HG03108 (cell line): ENCODE measurements around the gene ABCC12.

Source experiments
- ATAC-seq: cut with Tn5 transposase; IDR thresholded peaks from one replicate; pipeline ENCODE4 v1.9.1; 2021; ENCODE audit warnings: moderate library complexity; ENCODE audit not compliant: unreplicated experiment

Gene ABCC12

DNA sequence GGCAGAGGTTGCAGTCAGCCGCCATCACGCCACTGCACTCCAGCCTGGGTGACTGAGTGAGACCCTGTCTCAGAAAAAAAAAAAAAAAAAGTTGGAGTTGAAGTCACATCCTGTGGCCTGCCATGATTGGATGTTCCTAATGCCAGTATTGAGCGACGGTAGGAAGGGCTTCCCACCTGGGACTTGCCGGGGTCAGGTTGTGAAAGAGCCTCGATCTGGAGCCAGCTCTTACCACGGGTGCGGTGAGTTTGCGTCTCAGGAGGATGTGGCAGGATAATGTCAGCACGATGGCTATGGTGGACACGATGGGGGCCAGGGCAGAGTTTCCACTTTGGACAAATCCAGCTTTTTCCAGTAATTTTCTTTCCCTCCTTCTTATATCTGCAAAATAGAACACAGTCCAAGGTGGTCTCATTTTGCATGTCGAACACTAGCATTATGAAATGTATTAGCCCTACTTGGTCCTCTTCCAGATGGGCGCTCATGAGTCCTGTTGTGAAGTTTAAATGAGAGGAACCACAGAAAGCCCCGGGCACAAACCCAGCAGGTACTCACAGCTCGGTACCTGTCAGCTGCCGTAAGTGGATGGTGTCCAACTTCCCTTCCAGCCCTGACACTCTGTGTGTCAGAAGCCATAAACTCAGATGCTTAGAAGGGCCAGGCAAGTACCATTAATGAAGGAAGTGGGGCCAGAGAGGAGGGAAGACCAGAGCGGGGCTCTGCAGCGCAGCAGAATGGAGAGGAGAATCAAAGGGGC lies 22.2 kb downstream of the ABCC12 start:
- no peak for ATAC-seq

DNA sequence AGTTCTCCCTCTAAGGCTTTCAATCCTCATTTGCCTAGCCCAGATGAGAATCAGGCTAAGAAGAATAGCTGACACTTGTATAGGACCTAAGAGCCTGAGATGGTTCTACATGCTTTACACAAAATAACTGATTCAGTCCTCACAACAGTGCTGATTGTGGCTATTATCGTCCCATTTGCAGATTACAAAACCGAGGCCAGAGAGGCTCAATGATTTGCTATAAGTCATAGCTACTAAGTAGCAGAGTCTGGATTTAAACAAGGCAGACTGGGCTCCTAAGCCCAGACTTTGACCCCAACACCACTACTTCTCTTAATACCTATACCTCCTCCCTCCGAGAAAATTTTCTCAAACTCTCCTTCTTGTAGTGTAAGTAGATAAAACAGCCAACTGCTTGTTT lies 23.1 kb downstream of the ABCC12 start:
- ATAC-seq, result no peak

DNA sequence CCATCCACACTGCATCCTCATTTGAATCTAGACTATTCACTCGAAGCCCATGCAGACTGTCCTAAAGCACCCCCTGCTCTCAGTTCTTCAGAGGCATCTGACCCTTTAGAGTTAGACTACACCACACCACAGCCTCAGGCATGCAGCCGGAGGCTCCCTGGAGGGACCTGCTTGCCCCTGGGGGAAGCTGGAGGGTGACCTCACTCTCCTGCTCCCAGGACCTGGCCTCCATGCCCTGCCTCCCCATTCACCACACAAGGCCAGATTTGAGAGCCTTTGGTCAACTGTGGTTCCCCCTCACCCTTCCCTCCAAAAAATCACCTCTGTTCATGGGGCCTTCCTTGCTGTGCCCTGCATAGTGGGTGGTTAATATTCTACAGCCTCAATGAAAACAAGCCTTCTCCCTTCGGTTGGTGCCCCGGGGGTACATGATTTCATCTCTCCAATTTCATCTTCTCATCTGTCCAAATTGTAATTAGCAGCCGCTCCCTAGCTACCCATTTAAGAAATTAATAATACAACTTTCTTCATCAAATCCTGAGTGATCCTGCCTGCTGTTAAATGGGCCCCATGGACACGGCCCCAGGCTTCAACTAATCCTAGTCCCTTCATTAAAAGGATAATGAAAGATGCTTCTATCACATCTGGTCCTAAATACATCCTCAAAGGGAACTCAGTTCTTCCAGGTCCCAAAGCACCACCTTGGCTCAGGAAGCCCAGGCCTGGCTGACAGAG lies 24.4 kb downstream of the ABCC12 start:
- ATAC-seq, result no peak

DNA sequence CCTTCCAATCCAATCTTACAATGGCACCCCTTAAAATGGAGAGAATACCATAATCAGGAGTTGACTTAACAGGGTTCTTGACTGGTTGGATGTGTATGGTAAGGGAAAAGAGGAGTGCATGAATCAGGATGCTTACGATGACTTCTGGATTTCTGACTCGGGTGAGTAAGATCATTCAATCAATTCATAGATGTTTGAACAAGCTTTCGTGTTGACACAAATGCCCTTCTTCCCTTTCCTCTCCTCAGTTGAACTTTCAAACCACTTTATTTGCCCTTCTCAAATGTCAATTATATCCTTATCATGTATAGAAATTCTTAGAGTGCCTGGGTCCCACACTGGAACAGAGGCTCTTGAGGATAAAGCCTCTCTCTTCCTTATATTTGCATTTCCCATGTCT lies 25.9 kb downstream of the ABCC12 start:
- ATAC-seq, result no peak

DNA sequence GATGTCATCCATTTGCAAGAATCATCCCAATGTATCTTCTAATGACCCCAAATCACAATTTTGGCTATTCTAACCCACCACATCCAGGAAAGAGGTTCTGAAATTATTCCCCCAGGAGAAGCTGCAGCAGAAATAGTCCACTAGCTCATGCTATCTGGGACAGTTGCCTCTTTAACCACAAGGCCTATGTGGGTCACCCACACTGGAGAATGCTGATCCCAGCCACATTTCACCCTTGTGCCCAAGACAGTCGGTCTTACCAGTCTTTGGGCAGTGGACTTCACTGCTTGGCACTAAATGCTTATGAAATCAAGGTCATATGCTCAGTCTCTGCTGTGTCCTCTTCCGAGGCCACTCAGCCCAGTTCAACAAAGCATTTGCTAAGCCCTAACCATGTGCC lies 27.0 kb downstream of the ABCC12 start:
- ATAC-seq, result no peak

DNA sequence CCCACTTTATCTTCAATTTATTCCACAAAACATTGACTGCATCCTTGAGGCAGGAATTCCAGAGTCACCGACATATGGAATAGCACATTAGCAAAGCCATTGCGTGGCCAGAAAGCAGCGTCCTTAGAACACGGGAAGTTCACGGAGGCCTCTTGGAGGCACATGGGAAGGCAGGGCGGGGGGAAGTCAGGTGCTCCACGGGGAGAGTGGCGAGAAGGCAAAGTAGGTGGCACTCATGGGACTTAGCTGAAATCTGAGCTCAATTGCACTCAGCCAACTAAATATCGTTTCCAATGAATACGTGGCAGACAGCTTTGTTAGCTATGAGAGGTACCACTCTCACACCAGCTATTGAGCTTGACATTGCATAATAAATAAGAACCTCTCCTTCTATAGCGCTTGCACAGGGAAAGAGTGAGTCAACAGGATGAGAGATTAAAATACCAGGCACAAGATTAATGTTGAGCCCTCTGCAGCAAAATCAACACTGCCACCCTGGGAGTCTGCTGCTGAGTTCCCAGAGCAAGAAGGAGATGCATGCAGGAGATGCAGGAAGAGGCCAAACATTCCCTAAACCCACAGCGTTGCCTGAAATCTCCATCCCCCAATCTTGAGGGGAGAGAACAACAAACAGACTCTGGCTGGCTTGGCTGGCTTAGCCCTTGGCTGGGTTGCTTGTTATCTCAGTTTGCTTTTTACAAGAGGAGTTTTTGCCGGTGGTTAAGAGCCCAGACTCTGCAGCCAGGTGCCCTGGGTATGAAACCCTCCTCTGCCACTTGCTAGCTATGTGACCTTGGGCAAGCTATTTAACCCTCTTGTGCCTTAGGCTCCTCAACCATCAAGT lies 28.8 kb downstream of the ABCC12 start:
- ATAC-seq, result no peak

DNA sequence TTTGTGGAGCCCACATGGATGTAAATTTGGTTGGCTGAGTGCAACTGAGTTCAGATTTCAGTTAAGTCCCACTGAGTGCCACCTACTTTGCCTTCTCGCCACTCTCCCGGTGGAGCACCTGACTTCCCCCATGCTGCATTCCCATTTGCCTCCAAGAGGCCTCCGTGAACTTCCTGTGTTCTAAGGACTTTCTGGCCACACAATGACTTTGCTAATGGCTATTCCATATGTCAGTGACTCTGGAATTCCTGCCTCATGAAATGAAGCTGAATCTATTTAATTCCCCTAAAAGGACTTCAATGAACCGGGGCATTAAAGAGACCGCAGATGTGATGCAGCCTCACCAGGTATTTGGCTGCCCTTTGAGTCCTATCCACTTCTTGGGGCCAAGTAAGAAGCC lies 29.9 kb downstream of the ABCC12 start:
- ATAC-seq, result no peak

DNA sequence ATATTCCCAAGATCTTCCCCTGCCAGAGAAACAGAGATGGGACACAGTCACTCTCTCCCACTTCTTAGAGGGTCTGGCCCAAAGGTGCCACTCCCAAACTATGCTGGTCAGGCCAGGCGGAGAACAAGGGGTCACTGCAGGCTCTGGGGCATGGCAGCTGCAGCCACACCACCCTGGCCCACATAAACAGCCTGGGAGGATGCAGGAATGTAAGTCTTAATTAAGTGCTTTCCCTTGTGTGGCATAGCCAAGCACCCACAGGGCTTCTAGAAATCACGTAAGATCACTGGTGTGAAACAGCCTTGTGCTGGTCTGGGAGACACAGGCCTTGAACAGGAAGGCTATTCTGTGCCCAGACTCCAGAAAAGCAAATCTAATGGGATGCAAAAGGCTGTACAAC lies 31.5 kb downstream of the ABCC12 start:
- no peak for ATAC-seq

DNA sequence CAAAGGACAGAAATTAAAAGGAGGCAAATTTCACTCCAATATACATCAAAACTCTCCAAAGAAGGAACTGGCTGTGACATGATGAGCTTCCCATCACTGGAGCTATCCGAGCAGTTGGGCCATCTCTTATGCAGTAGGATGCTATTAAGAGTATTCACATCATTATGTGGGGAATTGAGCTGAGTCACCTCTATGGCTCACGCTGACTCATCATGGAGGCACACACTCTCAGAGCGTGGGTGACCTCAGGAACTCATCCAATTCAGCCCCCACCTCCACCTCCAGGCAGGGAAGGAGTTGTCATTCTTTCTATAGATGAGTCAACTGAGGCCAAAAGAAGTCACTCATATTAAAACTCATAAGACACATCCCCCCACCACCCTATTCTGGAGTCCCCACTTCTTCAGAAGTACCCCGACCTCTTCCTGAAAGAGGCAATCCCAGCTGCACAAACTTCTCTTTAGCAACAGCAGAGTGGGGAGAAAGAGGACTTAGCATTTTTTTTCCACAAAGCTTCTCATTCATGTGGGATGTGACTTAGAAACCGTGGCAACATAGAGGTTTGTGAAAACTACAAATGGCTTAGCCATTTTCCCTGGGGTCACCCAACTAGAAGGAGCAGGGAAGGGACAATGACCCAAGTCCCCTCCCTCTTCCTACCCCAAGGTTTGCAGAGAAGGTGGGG lies 32.5 kb downstream of the ABCC12 start:
- ATAC-seq, result no peak

DNA sequence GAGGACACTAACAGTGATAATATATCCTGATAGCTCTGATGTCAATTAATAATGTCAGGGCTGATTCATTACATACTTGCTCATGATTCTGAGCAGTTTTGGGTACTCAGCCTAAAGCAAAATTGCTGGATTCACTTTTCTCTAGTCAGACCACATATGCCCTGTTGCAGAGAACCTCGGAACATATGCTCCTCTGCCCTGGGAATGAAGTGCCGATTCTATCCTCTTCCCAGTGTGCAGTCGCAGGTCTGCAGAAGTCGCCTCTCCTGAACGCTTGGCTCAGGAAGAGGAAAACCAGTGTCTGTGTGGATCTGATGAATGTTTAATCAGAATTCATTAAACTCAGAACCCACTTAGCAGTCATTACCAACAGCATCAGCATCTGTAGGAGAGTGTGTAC lies 34.5 kb downstream of the ABCC12 start:
- ATAC-seq, result no peak

DNA sequence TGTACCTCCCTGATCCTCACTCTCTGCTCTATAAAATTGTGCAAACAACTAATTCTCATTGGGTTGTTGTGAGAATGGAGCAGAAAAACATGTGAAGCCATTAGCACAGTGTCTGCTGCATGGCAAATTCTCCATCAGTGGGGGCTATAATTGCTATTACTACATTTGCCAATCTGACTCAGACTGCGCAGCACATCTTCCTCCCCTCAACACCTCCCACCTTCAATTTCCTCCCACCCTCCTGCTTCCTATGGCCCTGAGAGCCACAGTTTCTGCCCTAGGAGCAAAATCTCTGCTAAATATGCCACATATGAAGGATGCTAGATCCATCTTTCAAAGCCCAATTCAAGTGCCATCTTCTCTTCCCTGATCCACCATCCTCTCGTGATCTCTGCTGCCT lies 37.0 kb downstream of the ABCC12 start:
- ATAC-seq, result no peak

DNA sequence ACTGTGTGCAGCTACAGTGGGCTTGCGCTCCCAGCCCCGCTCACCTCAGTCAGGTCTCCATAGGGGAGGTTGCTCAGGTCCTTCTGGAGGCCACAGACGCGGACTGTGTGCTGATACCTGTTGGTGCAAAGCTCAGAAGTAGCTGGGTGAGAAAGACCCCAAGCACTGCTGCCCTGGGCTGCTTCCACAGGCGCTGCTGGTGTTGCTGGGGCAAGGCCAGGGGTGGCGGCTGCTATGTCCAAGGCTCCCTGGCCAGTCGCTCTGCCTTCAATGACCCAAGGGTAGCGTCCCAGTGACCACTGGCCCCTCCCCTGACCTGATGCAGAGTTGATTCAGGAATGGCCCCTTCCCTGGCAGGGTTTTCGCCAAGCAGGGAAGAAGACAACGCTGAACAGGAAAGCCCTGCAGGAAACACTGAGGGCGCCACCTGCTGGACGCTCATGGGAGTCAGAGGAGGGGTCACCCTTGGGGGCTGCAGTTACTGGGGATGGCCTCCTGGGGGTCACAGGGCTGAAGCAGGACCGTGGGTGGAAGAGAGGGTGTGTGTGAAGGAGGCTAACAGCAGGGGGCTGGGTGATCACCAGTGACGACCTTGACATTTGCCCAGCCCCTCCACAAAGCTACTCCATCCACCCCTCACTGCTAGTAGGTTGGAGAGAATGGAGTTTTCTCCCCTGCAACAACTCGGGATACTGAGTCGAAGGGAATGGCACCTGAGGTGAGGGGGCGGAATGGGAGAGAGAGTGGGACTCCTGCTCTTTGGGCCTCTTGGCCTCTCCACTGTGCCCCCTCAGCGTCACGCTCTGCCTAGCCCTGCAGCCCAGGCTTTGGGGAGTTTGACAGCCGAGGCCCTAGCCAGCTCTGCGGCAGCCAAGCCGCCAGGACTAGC lies 38.3 kb downstream of the ABCC12 start:
- no peak for ATAC-seq

DNA sequence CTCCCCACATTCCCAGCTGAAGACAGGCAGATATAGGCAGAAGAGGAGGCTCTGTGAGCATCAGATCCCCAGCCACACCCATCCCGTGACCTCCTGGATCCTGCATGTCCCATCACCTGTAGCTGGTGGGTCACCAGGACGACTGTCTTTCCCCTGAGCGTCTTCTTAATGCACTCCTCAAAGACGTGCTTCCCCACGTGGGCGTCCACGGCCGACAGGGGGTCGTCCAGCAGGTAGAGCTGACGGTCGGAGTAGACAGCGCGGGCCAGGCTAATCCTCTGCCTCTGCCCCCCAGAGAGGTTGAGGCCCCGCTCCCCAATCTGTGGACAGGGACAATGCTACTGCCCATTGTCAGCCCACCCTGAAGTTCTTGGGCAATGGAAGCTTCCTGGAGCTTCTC lies 40.5 kb downstream of the ABCC12 start:
- no peak for ATAC-seq

DNA sequence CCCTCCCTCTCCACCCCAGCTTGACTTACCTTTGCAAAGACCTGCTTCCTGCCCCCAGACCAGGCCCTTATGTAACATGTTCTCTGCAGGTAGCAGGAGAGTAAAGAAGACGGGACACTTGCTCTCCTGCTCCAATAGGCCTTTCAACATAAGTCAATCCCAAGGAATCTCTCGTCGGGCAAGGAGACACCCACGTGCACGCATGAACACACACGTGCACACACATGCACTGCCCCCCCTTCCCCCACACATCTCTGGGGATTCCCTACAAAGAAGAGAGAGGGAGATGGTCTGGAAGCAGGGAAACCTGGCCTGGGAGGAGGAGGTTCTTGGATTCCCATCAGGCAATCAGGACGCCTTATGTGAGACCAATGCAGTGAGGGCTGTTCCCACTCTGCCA lies 41.4 kb downstream of the ABCC12 start:
- no peak for ATAC-seq

DNA sequence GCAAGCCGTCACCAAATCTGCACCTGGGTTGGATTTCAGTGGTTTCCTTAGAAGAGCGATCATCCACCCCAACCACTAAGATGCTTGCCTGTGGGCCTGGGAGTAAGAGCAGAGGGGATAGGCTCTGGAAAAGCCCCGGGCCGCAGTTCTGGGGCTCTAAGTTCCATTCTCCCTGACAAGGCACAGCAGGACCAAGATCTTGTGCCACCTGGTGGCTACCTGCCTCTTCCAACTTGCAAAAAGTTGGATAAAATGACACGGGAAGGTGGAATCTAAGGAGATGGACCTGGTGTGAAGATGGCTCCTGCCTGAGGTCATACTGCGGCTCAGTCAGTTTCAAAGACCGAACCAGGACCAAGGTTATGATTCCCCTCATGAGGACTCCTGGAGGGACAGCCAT lies 42.3 kb downstream of the ABCC12 start:
- no peak for ATAC-seq

DNA sequence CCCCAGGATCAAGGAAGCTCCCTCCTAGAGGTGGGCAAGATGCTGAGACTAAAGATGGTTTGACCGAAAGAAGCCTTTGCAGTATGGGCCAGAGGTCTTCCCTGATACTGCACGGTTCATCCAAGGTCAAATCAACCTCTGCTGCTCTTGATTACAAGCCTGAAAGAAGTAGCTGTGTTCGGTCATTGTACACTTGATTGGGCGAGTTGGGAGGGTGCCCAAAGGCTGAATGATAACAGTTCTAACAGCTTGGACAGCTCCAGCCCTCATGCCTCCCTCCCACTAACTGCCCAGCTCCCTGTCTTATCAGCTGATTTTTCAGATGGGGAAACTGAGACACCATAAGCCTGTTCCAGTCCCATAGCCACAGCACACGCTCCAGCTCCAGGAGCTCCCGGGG lies 42.8 kb downstream of the ABCC12 start:
- no peak for ATAC-seq

DNA sequence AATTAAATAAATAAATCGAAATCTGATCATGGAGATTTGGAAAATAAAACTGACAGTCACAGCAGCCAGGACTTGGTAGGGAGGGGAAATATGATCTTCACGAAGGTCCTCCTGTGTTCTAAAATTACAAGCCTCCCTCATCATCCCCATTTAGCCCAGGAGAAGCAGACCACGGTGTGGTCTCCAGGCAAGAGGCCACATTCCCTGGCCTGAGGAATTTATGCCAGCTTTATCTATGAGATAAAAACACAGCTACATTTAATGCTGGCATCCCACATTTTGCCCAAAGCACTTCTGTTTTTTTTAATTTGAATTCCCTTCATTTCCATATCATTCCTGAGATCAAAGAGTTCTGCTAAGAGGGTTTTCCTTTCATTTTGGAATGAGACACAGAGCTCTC lies 43.2 kb downstream of the ABCC12 start:
- ATAC-seq, result no peak

DNA sequence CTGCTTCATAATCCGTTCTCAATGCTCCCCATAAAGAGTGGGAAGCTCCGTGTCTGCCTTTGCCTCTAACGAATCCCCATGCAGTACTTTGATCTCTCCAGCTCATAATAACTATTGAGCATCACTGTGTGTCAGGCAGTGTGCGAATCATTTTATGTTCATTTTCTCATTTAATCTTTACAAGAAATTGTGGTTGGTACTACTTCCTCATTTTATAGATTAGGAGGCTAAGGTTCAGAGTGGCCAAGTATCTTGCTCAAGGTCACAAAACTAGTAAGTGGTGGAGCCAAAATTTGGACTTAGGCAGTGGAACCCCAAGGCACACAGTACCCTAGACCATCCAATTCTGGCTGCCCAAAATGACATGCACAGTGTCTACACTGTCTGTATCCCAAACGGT lies 44.8 kb downstream of the ABCC12 start:
- no peak for ATAC-seq

DNA sequence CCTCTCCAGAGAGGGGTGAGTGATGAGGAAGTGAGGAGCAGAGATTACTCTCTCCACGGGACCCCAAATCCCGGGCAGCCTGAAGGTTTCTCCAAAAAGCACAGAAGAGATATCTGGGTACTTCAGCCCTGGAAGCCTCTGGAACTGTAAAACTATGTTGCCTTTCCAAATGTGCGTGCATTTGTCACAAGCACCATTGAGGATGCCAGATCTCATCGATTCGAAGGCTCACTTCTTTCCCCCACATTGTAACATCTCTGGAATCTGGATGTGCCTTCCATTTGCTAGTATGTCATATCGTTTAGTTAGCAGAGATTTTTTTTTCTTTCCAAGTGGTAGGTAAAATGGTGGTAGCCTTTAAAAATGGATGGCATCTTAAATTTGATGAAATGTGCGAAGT lies 45.8 kb downstream of the ABCC12 start:
- no peak for ATAC-seq

DNA sequence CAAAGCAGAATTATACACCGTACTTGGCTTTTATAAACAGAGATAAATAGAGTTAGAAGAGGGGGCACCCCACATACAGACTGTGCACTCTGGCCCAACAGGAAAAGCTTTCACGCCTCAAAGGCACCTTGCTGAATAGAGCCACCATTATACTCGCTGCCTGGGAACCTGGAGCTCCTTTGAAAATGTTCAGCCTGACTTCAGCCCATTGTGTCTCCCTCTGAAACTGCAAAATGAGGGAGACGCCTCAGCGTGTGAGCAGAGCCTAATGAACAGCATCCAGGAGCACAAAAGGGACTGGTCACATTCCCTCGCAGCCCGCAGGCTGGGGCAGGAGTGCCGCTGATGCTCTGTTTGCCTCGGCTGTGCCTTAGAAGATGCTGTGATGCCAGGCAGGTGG lies 46.3 kb downstream of the ABCC12 start:
- ATAC-seq, result no peak
